ENCODE results near the gene PPP2R2D. TPM values are rescaled to one million over a fixed set of nuclear protein-coding genes. Genes with fewer than 3 reads are reported as not detected.
"Not testable (repeated sequence)": the region's sequence is repeated elsewhere in the genome, so short reads cannot be mapped to it uniquely, and the experiment has no call there.

The PPP2R2D gene
- total RNA-seq, 1 experiment from 2014 or later, result 36.9 TPM

DNA sequence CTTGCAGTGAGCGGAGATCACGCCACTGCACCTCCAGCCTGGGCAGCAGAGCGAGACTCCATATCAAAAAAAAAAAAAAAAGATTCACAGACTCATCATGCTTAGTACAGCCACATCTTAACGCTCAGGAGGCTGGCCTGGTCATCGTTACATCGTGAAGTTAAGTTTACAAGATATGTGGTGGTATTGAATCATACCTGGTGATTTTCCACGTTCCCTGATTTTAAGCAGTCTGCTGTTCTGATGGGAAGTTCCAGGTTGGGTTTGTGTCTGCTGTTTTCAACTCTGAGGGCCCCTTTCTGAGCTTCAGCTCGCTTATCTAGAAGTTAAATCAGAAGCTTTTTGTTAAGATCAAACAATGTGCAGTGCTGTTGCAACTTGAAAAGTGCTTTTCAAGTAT lies 6.9 kb downstream of the PPP2R2D start:
- DNase-seq (ENCODE audit: low spot score), result no peak

DNA sequence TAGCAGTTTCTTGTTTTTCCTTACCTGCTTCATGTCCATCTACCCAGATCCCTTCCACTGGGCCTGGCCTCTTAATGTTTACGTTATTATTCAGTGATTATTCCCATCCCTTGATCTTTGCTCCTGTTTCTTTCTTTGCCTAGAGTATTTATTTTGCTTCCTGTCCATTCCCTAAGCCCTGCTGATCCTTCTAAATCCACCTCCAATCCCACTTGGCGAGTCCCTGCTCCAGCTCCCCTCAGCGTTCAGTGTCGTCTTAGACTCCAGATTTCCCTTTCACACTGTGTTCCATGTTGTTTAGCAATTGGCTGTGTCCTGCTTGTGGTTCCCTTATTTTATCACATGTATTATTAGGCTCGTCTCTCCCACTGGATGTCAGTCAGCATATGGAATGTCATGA lies 7.3 kb downstream of the PPP2R2D start:
- DNase-seq (ENCODE audit: low spot score), result no peak

DNA sequence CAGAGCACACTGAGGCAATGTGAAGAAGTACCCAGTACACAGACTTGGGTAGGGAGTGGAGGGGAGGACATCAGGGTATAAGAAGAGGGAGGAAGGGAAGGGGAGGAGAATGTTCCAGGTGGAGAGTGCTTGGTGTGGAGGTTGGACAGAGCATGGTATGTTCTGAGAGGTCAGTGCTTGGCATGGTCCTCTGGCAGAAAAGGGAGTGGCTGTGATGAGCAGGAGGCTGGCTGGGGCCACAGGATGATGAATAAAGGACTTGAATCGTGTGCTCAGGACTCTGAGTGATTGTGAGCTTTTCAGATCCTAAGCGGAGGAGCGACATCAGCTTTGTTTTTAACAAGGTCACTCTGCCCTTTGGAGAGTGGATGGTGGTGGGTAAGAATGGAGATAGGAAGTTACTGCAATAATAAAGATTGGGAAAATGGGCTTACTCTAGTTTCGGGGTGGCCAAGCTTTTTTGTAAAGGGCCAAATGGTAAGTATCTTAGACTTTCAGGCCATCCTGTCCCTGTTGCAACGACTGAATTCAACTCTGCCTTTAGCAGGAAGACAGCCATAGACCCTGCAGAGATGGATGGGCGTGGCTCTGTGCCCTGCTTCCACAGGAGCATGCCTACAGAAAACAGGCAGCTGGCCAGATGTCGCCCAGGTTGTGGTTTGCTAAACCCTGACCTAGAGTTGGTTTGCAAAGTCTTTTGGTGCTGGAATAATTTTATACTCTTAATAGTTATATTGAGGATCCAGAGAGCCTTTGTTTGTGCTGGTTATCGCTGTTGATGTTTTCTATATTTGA lies 8.4 kb downstream of the PPP2R2D start:
- no peak for DNase-seq (ENCODE audit: low spot score)

DNA sequence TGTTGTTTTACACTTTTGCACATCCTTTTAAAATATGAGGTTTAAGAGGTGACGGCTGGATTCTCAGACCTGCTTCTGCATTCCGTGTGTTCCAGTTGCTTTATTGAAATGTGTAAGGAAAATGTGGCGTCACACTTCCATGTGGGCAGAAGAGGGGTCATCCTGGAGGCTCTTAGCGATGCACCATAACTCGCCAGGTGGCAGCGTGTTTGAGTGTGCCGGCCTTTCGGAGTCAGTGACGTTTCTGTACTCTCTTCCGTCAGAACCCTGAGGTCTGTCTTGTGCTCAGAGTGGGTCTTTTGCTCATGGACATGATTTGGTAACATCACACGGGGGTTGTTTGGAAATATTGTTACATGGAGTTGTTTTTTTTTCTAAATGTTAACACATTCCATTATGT lies 9.1 kb downstream of the PPP2R2D start:
- DNase-seq (ENCODE audit: low spot score), result no peak

DNA sequence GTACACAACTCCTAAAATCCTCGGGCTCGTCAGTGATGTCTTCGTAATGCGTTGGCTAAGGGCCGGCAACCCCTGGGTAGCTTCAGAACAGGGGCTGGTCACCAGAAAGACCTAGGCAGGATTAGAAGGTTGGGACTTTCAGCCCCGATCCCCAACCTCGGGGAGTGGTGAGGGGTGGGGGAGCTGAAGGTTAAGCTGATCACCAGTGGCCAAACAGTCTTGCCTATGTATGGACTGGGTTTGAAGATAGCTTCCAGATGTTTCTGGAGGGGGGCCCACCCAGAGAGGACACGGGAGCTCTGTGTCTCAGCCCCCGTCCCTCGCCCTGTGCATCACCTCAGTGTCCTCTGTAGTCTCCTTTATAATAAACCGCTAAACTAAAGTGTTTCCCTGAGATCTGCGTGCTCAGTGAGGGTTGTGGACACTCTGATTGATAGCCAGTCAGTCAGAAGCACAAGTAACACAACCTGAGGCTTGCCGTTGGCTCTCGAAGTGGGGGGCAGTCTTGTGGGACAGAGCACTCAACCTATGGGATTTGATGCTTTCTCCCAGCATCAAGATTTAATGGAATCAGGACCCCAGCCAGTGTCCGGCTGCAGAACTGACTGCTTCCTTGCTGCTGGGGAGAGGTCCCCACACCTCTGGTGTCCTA lies 10.0 kb downstream of the PPP2R2D start:
- no peak for DNase-seq (ENCODE audit: low spot score)

DNA sequence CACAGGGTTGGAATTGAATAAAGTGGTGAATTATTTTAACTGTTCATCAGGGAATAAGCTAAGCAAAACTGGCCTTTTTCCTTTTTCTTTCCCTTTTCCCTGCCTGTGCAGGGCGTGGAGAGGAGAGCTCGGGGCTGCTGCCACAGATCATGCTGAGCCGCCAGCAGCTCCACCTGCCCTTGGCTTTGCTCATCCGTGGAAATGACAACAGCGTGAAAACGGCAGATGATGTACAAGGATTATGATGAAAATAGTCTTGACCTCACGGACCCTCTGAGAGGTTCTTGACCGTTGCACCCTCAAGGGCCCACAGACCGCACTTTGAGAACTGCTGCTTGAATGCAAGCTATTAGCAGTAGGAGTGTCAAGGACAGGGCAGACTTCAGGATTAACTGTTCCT lies 10.6 kb downstream of the PPP2R2D start:
- DNase-seq (ENCODE audit: low spot score), result no peak

DNA sequence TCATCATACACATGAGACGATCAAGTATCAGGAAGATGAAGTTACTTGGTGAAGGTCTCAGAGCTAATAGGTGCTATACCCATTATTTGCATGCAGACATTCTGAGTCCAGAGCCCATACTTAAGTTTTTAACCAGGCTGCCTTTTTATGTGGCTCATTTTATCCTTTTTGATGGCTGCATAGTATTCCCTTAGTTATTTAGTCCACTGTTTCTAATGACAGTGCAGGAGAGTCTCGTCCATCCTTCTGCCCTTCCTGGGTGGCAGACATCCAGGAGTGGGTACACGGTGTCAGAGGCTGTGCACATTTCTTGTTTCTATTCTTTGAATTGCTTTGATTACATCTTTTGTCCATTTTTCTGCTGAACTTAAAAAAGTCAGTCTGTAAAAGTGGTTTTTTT lies 11.8 kb downstream of the PPP2R2D start:
- DNase-seq (ENCODE audit: low spot score), result no peak

DNA sequence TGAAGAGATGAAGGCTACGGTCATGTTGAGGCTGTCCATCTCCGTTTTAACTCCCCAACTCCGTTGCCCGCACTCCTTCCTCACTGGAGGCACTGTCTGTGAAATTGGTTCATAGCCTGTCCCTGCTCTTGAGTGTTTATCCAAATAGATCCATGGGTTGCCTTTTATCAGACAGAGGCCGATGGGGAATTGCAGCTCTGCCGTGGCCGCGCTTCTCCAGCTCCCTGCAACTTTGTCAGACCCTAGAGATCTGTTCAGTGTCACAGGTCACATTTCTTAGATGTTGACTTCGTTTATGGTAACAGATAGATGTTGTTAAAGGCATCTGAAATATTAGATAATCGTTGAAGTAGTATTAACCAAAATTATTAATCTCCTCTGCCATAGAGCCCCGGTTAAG lies 14.7 kb downstream of the PPP2R2D start:
- no peak for DNase-seq (ENCODE audit: low spot score)

DNA sequence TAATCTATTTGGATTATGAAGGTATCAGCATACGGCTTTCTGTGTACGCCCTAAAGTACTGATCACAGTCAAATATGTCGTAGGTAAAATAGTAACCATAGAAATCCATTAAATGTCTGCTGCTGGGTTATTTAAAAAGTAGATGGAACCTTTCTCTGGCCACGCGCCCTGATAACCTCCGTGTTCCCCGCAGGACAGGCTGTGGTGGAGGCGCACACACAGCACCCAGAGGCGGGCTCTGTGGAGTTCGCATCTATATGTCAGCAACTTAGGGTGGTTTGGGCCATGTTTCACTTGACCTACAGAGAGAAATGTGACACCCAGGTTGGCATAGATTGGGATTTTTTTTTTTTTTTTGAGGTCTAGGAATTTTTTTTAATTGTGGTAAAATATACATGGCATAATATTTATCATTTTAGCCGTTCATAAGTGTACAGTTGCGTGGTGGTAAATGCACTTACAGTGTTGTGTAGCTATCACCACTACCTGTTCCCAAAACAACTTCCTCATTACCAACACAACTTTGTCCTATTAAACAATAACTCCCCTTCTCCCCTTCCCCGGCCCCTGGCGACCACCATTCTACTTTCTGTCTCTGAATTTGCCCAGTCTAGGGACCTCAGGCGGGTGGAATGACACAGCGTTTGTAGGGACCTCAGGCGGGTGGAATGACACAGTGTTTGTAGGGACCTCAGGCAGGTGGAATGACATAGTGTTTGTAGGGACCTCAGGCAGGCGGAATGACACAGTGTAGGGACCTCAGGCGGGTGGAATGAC lies 15.4 kb downstream of the PPP2R2D start:
- no peak for DNase-seq (ENCODE audit: low spot score)

DNA sequence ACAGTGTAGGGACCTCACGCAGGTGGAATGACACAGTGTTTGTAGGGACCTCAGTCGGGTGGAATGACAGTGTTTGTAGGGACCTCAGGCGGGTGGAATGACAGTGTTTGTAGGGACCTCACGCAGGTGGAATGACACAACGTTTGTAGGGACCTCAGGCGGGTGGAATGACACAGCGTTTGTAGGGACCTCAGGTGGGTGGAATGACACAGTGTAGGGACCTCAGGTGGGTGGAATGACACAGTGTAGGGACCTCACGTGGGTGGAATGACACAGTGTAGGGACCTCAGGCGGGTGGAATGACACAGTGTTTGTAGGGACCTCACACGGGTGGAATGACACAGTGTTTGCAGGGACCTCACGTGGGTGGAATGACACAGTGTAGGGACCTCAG lies 16.0 kb downstream of the PPP2R2D start:
- DNase-seq (ENCODE audit: low spot score), result not testable (repeated sequence)

DNA sequence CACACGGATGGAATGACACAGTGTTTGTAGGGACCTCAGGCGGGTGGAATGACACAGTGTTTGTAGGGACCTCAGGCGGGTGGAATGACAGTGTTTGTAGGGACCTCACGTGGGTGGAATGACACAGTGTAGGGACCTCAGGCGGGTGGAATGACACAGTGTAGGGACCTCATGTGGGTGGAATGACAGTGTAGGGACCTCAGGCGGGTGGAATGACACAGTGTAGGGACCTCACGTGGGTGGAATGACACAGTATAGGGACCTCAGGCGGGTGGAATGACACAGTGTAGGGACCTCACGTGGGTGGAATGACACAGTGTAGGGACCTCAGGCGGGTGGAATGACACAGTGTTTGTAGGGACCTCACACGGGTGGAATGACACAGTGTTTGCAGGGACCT lies 16.7 kb downstream of the PPP2R2D start:
- not testable (repeated sequence) for DNase-seq (ENCODE audit: low spot score)

DNA sequence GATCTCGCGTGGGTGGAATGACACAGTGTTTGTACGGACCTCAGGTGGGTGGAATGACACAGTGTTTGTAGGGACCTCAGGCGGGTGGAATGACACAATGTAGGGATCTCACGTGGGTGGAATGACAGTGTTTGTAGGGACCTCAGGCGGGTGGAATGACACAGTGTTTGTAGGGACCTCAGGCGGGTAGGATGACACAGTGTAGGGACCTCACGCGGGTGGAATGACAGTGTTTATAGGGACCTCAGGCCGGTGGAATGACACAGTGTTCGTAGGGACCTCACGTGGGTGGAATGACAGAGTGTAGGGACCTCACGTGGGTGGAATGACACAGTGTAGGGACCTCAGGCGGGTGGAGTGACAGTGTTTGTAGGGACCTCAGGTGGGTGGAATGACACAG lies 18.7 kb downstream of the PPP2R2D start:
- DNase-seq (ENCODE audit: low spot score), result not testable (repeated sequence)

DNA sequence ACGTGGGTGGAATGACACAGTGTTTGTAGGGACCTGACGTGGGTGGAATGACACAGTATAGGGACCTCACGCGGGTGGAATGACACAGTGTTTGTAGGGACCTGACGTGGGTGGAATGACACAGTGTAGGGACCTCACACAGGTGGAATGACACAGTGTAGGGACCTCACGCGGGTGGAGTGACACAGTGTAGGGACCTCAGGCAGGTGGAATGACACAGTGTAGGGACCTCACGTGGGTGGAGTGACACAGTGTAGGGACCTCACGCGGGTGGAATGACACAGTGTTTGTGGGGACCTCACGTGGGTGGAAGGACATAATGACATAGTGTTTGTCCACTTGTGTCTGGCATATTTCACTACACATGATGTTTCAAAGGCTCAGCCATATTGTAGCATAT lies 19.3 kb downstream of the PPP2R2D start:
- DNase-seq (ENCODE audit: low spot score), result no peak

DNA sequence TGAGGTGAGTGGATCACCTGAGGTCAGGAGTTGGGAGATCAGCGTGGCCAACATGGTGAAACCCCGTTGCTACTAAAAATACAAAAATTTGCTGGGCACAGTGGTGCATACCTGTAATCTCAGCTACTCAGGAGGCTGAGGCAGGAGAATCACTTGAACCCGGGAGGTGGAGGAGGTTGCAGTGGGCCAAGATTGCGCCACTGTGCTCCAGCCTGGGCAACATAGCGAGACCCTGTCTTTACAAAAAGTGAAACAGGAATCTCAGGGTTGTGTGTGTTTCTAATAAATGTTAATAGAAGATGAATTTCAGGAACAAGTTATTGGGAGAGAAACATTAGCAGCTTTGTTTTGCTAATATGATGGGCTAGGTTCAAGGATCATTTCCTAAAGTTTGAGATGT lies 19.9 kb downstream of the PPP2R2D start:
- DNase-seq (ENCODE audit: low spot score), result no peak

DNA sequence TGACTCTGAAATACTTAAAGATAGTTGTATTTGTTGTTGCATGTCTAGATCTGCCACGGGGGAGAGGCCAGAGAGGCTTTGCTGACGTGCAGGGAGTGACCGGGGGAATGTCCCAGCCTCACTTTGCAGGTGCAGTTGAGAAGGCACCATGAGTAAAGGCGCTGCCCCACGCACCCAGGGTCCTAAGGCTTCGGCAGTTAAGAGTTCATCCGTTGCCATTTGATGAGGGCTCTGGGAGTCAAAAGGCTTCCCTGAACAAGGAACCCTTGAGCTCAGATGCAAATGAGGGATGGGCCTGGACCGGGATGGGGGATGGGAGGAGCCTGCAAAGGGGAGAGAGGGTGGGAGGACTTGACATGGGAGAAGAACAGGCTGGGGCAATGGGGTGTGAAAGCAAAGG lies 20.4 kb downstream of the PPP2R2D start:
- DNase-seq (ENCODE audit: low spot score), result no peak

DNA sequence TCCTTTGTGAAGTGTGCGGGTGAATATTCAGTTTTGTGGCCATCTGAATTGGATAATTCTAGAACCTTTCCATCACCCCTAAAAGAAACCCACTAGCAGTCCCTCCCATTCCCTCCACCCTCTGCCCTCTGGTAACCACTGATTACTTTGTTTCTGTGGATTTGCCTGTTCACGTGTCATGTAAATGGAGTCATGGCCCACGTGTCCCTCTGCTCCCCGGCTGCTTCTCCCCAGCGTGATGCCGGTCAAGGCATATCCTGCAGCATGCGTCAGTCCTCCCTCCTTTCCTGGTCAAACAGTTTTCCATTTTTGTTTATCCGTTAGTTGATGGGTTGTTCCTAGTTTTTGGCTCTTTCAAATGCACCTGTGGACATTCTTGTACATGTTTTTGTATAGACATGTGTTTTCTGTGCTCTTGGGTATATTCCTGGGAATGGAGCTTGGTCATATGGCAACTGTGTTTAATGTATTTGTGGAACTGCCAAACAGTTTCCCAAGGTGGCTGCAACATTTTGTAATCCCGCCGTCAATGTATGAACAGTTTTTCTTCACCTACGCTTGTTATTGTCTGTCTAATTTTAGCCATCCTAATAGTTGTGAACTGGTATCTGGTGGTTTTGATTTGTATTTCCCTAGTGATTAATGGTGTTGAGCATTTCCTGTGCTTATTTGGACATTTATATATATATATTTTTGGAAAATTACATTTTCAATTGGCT lies 22.4 kb downstream of the PPP2R2D start:
- DNase-seq (ENCODE audit: low spot score), result no peak

DNA sequence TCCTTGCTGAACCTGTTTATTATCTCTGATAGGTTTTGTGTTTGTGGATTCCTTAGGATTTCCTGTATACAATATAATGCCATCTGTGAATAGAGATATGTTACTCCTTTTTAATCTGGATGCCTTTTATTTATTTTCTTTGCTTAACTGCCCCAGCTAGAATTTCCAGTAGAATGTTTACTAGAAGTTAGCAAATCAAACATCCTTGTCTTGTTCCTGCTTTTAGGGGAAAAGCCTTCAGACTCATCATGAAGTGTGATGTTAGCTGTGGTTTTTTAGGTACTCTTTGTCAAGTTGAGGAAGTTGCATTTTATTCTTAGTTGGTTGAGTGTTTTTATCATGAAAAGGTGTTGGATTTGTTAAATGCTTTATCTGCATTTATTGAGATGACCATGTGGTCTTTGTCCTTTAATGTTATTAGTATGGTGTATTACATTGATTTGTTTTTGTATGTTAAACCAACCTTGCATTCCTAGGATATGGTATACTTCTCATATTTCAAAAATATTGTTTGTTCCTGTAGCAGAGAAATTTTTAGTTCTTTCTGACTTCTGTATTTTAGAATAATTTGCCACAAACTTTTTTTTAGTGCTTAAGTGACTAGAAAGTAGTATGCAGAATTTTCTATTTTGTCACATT lies 24.3 kb downstream of the PPP2R2D start:
- DNase-seq (ENCODE audit: low spot score), result no peak

DNA sequence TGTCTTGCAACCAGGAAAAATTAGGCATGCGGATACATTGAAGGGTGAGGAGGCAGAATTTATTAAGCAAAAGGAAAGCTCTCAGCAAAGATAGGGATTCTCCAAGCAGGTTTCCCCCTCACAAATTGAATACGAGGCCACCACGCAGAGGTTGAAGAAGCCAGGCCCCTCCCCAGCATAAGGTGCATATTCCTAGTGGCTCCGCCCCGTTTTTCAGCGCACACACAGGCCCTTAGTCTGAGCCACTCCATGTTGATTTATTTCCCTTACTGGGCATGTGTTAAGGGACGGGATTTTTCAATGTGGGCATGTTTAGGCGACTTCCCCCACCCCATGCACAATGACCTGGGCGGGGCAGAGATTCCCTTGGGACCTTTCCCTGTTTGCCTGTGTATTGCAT lies 24.9 kb downstream of the PPP2R2D start:
- DNase-seq (ENCODE audit: low spot score), result no peak

DNA sequence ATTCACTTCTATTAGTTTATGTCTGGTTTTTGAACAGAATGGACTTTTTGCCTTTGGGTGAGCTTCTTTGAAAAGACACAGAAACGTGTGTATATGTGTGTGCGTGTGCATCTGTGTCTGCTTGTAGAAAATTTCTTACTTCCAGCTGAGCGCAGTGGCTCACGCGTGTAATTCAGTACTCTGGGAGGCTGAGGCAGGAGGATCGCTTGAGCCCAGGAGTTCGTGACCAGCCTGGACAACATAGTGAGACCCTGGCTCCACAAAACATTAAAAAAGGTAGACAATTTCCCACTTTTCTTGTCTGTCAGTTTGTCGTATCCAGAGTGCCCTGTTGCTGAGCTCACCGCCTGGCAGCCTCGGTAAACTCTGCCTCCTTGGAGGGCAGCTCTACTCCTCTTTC lies 25.4 kb downstream of the PPP2R2D start:
- no peak for DNase-seq (ENCODE audit: low spot score)

DNA sequence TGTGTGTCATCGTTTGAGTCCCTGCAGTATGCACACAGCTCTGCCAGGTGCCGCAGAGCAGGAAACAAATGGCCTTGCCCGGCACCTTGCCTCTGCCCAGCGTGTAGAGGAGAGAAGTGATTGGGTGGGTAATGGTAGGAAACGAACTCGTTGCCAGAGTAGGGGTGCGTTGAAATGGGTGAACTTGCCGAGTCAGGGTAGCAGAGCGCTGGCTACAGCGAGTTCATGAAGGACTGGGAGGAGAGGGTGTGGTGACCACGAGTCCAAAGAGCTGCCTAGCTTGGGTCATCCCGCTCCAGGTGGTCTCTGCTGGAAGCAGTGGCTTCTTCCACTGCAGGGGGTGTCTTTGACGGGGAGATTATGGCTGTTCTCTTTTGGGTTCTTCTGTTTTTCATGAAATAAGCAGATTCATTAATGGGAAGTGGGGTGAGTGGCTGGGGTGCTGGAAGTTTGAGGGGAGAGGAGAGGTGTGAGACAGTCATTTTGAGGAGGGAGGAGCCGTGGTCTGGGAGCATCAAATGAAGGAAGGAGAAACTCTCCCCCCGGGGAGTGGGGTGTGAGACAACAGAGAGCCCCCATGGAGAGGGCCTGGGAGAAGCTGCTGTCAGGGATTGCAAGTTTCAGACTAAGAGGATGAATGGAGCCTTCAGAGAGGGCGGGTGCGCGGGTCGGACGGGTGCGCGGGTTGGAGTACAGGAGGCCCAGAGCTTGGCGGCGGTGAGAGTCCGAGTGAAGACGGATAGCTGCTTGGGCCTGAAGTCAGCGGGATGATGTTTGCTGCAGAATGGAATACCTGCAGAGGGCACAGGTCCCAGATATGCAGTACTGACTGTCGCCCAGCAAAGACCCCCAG lies 26.2 kb downstream of the PPP2R2D start:
- no peak for DNase-seq (ENCODE audit: low spot score)
